Choroid plexus epithelial cell (primary cell): ENCODE measurements around the gene DCAF8L1.

Source experiments
- DNase-seq: peaks from one replicate; pipeline ENCODE4 v3.0.0-alpha.2; 2010; ENCODE audit warnings: low read depth
- H3K4me3 ChIP-seq: 2 replicates; pipeline ENCODE4 v1.5.1; 2011; ENCODE audit warnings: low read depth, mild to moderate bottlenecking, control low read depth, low read length, moderate library complexity
- CTCF ChIP-seq: conservative IDR thresholded peaks from 2 replicates; pipeline ENCODE4 v1.5.1; 2011; ENCODE audit warnings: low read depth, mild to moderate bottlenecking, control low read depth, inconsistent platforms, low read length, moderate library complexity

DCAF8L1 gene

GRCh38 chrX:27981349-27981748 is at the start of gene DCAF8L1:
Gene DCAF8L1, minus strand, starts transcription at chrX:27981449. Its CDS starts 115 bp downstream, at chrX:27981334.
- TF ChIP-seq CTCF, result no peak
- H3K4me3 ChIP-seq, result no peak within 1 kb of the TSS
- no peak for DNase-seq

- H3K4me3 ChIP-seq, result no peak overlapping the region
- no peak for TF ChIP-seq CTCF
- no peak for DNase-seq
Measured at GRCh38 chrX:28022371-28022770, 41.1 kb upstream of the DCAF8L1 start.

GRCh38 chrX:28016823-28017222 is 35.6 kb upstream of the DCAF8L1 start:
- H3K4me3 ChIP-seq, result no peak overlapping the region
- no peak for DNase-seq
- no peak for TF ChIP-seq CTCF

DNA sequence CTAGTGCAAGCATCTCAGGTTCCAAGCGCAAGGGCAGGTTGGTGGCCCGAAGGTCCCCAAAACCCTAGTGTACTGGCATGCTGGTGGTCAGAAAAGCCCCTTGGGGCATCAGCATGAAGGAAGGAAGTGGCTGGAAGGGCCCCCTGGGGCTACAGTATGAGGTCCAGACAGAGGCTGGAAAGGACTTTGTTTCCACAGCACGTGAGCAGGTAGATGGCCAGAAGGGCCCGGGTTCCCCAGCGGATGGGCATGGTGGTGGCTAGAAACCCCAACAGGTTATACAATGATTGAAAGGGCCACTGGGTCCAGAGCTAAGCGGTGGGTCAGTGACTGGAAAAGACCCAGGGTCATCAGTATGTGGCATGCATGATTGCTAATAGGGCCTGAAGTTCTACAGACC is 34.7 kb upstream of the DCAF8L1 start:
- no peak overlapping the region for H3K4me3 ChIP-seq
- no peak for DNase-seq
- TF ChIP-seq CTCF, result no peak

DNA sequence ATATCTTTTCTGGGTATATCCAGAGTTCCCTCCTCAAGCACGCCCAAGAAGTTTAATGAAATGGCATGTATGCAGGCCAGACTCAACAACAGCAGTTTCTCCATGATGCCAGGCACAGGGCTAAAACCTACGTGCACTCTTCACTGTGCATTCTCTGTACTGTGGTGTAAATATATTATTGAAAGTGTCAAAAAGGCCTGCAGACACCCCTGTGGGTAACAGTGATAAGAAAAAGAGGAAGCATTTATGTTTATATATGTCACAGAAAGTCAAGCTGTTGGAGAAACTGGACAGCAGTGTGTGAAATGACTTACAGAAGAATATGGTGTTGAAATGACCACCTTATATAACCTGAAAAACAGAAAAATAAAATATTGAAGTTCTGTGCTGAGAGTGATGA is 29.6 kb upstream of the DCAF8L1 start:
- H3K4me3 ChIP-seq, result no peak overlapping the region
- DNase-seq, result no peak
- no peak for TF ChIP-seq CTCF

DNA sequence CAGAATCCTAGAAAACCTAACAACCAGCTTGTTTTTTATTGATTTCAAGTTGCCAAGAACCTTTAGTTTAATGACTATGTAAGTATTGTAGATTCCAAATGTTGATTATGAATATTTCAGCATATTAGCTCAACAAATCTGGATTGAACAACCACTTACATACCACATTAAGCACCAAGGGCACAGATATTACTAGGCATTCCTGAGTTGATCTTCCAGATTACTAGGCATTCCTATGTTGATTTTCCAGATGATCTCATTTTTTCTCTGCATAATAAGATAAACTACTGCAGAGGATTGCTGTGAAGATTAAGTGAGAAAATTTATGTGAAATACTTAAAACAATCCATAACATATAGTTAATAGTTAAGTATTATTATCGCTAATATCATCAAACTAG is 17.4 kb upstream of the DCAF8L1 start:
- DNase-seq, result peak; percentile 1
- H3K4me3 ChIP-seq, result no peak overlapping the region
- TF ChIP-seq CTCF, result no peak

GRCh38 chrX:27997622-27998021 is 16.4 kb upstream of the DCAF8L1 start:
- no peak overlapping the region for H3K4me3 ChIP-seq
- TF ChIP-seq CTCF, result no peak
- no peak for DNase-seq
